Measurements from ENCODE around the gene SLC26A9.

Gene SLC26A9

GRCh38 chr1:205948886-205949285 lies 5.6 kb upstream of the SLC26A9 start:
- DNase-seq (ENCODE audit: low read depth): no peak

GRCh38 chr1:205948039-205948438 lies 4.8 kb upstream of the SLC26A9 start:
- DNase-seq (ENCODE audit: low read depth): no peak

- DNase-seq (ENCODE audit: low read depth): no peak
Measured at GRCh38 chr1:205947024-205947423, 3.8 kb upstream of the SLC26A9 start.

- no peak for DNase-seq (ENCODE audit: low read depth)
Measured at GRCh38 chr1:205945069-205945468, 1.8 kb upstream of the SLC26A9 start.

GRCh38 chr1:205944525-205944924 lies 1.3 kb upstream of the SLC26A9 start:
- DNase-seq (ENCODE audit: low read depth): no peak

- no peak for DNase-seq (ENCODE audit: low read depth)
Measured at GRCh38 chr1:205942631-205943159, 561 bp downstream of the SLC26A9 start.

- DNase-seq (ENCODE audit: low read depth): no peak
Measured at GRCh38 chr1:205940710-205941109, 2.5 kb downstream of the SLC26A9 start.

GRCh38 chr1:205939690-205940330 lies 3.4 kb downstream of the SLC26A9 start:
- DNase-seq (ENCODE audit: low read depth): no peak

- no peak for DNase-seq (ENCODE audit: low read depth)
Measured at GRCh38 chr1:205938682-205939081, 4.6 kb downstream of the SLC26A9 start.

- DNase-seq (ENCODE audit: low read depth): no peak
Measured at GRCh38 chr1:205936846-205937586, 6.2 kb downstream of the SLC26A9 start.

- no peak for DNase-seq (ENCODE audit: low read depth)
Measured at GRCh38 chr1:205936311-205936710, 6.9 kb downstream of the SLC26A9 start.

- no peak for DNase-seq (ENCODE audit: low read depth)
Measured at GRCh38 chr1:205935869-205936268, 7.4 kb downstream of the SLC26A9 start.

- DNase-seq (ENCODE audit: low read depth): no peak
Measured at GRCh38 chr1:205934788-205935187, 8.5 kb downstream of the SLC26A9 start.

- no peak for DNase-seq (ENCODE audit: low read depth)
Measured at GRCh38 chr1:205933671-205934618, 9.3 kb downstream of the SLC26A9 start.

- no peak for DNase-seq (ENCODE audit: low read depth)
Measured at GRCh38 chr1:205932776-205933175, 10.5 kb downstream of the SLC26A9 start.

GRCh38 chr1:205930799-205931281 lies 12.4 kb downstream of the SLC26A9 start:
- DNase-seq (ENCODE audit: low read depth): no peak

- no peak for DNase-seq (ENCODE audit: low read depth)
Measured at GRCh38 chr1:205930195-205930577, 13.1 kb downstream of the SLC26A9 start.

- no peak for DNase-seq (ENCODE audit: low read depth)
Measured at GRCh38 chr1:205929496-205930194, 13.6 kb downstream of the SLC26A9 start.

GRCh38 chr1:205928317-205928716 lies 14.9 kb downstream of the SLC26A9 start:
- no peak for DNase-seq (ENCODE audit: low read depth)

- no peak for DNase-seq (ENCODE audit: low read depth)
Measured at GRCh38 chr1:205927676-205928075, 15.6 kb downstream of the SLC26A9 start.

- no peak for DNase-seq (ENCODE audit: low read depth)
Measured at GRCh38 chr1:205927247-205927646, 16.0 kb downstream of the SLC26A9 start.

- DNase-seq (ENCODE audit: low read depth): no peak
Measured at GRCh38 chr1:205926636-205927035, 16.6 kb downstream of the SLC26A9 start.

All from stimulated activated CD8-positive, alpha-beta memory T cell treated with anti-CD3 and anti-CD28 coated beads, Interleukin-15, amount 100 ng/mL, for 24 hours (primary cell).